Measurements from ENCODE around the gene TMEM225. TPM values are rescaled to one million over a fixed set of nuclear protein-coding genes. Genes with fewer than 3 reads are reported as not detected.

TMEM225 gene
- total RNA-seq, 2 experiments from 2014 or later, result not detected

GRCh38 chr11:123903932-123904331 lies 18.5 kb upstream of the TMEM225 start:
- H3K9me3 ChIP-seq (ENCODE audit: low read length), result no peaks in the 10 kb centered on the region
- no peaks in the 10 kb centered on the region for H3K36me3 ChIP-seq (ENCODE audit: insufficient read depth, low read length)
- no peak overlapping the region for H3K4me2 ChIP-seq (ENCODE audit: low read length)
- H3K4me1 ChIP-seq (ENCODE audit: insufficient read depth, low read length, poor library complexity, severe bottlenecking), result no peaks in the 10 kb centered on the region
- H3K79me2 ChIP-seq (ENCODE audit: insufficient read depth, low read depth, low read length), result no peaks in the 10 kb centered on the region
- DNase-seq (ENCODE audit: low spot score), result no peak
- no peaks in the 10 kb centered on the region for H3K9me2 ChIP-seq (ENCODE audit: insufficient read depth, low read length)
- H3K27ac ChIP-seq (ENCODE audit: low read depth, low read length, poor library complexity, severe bottlenecking), result no peak overlapping the region
- no TSS peak for BruUV-seq (replicated peaks)
- intact Hi-C loops (cut with micrococcal nuclease; ENCODE audit: unreplicated experiment), result no loop called here
- POLR2A ChIA-PET, result no interaction called here
- CTCF ChIA-PET (ENCODE audit: unreplicated experiment), result no interaction called here
- no peak overlapping the region for H2AFZ ChIP-seq (ENCODE audit: low read length)
- no peaks in the 10 kb centered on the region for H4K20me1 ChIP-seq (ENCODE audit: insufficient read depth, low read length)
- no peak for TF ChIP-seq EZH2phosphoT487 (IDR thresholded peaks at IDR 0.05; ENCODE audit: borderline replicate concordance, low read depth, low read length)
- TF ChIP-seq, protein P1, sequence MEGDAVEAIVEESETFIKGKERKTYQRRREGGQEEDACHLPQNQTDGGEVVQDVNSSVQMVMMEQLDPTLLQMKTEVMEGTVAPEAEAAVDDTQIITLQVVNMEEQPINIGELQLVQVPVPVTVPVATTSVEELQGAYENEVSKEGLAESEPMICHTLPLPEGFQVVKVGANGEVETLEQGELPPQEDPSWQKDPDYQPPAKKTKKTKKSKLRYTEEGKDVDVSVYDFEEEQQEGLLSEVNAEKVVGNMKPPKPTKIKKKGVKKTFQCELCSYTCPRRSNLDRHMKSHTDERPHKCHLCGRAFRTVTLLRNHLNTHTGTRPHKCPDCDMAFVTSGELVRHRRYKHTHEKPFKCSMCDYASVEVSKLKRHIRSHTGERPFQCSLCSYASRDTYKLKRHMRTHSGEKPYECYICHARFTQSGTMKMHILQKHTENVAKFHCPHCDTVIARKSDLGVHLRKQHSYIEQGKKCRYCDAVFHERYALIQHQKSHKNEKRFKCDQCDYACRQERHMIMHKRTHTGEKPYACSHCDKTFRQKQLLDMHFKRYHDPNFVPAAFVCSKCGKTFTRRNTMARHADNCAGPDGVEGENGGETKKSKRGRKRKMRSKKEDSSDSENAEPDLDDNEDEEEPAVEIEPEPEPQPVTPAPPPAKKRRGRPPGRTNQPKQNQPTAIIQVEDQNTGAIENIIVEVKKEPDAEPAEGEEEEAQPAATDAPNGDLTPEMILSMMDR (conservative IDR thresholded peaks at IDR 0.05; ENCODE audit: low read length), result no peak
- H3K4me3 ChIP-seq (ENCODE audit: low read depth, low read length, poor library complexity, severe bottlenecking), result no peak overlapping the region

GRCh38 chr11:123901867-123902266 lies 16.4 kb upstream of the TMEM225 start, which contains the start of gene OR8D4:
Gene OR8D4, plus strand, starts transcription at chr11:123902167. Its CDS starts 4,265 bp downstream, at chr11:123906432.
- ChIA-PET CTCF (ENCODE audit: unreplicated experiment) (no interaction called here), POLR2A (interaction anchor here (0.6 kb wide), 1 partner anchor 44 kb away, joined by 4 read pairs; no protein-coding TSS in a partner anchor)
- H3K9me3 ChIP-seq (ENCODE audit: low read length), result no peaks in the 10 kb centered on the region

GRCh38 chr11:123899792-123900191 lies 14.3 kb upstream of the TMEM225 start:
- H2AFZ ChIP-seq (ENCODE audit: low read length), result no peak overlapping the region
- H3K27ac ChIP-seq (ENCODE audit: low read depth, low read length, poor library complexity, severe bottlenecking), result no peak overlapping the region
- no peak for DNase-seq (ENCODE audit: low spot score)
- no peaks in the 10 kb centered on the region for H3K9me3 ChIP-seq (ENCODE audit: low read length)
- TF ChIP-seq, protein P1 (conservative IDR thresholded peaks at IDR 0.05; ENCODE audit: low read length), result no peak
- no peak for TF ChIP-seq EZH2phosphoT487 (IDR thresholded peaks at IDR 0.05; ENCODE audit: borderline replicate concordance, low read depth, low read length)
- H3K79me2 ChIP-seq (ENCODE audit: insufficient read depth, low read depth, low read length), result no peaks in the 10 kb centered on the region
- no peaks in the 10 kb centered on the region for H3K4me1 ChIP-seq (ENCODE audit: insufficient read depth, low read length, poor library complexity, severe bottlenecking)
- H3K36me3 ChIP-seq (ENCODE audit: insufficient read depth, low read length), result no peaks in the 10 kb centered on the region
- no peaks in the 10 kb centered on the region for H4K20me1 ChIP-seq (ENCODE audit: insufficient read depth, low read length)
- ChIA-PET CTCF (ENCODE audit: unreplicated experiment) (no interaction called here), POLR2A (no interaction called here)
- no TSS peak for BruUV-seq (replicated peaks)
- H3K9me2 ChIP-seq (ENCODE audit: insufficient read depth, low read length), result no peaks in the 10 kb centered on the region
- intact Hi-C loops (cut with micrococcal nuclease; ENCODE audit: unreplicated experiment), result no loop called here
- no peak overlapping the region for H3K4me2 ChIP-seq (ENCODE audit: low read length)
- no peak overlapping the region for H3K4me3 ChIP-seq (ENCODE audit: low read depth, low read length, poor library complexity, severe bottlenecking)

More at GRCh38 chr11:123901867-123902266, 16.4 kb upstream of the TMEM225 start, which contains the start of gene OR8D4:
- intact Hi-C loops (cut with micrococcal nuclease; ENCODE audit: unreplicated experiment), result no loop called here
- Histone ChIP-seq H3K4me1 (ENCODE audit: insufficient read depth, low read length, poor library complexity, severe bottlenecking) (no peaks in the 10 kb centered on the region), H3K9me2 (ENCODE audit: insufficient read depth, low read length) (no peaks in the 10 kb centered on the region), H3K36me3 (ENCODE audit: insufficient read depth, low read length) (no peaks in the 10 kb centered on the region), H4K20me1 (ENCODE audit: insufficient read depth, low read length) (no peaks in the 10 kb centered on the region), H3K4me2 (ENCODE audit: low read length) (no peak within 1 kb of the TSS), H3K27ac (ENCODE audit: low read depth, low read length, poor library complexity, severe bottlenecking) (no peak within 1 kb of the TSS), H3K4me3 (ENCODE audit: low read depth, low read length, poor library complexity, severe bottlenecking) (no peak within 1 kb of the TSS), H3K79me2 (ENCODE audit: insufficient read depth, low read depth, low read length) (no peaks in the 10 kb centered on the region), H2AFZ (ENCODE audit: low read length) (no peak within 1 kb of the TSS)
- DNase-seq (ENCODE audit: low spot score), result no peak
- no TSS peak for BruUV-seq (replicated peaks)
- TF ChIP-seq, protein P1 (conservative IDR thresholded peaks at IDR 0.05; ENCODE audit: low read length), result no peak
